SK-N-MC (cell line): ENCODE measurements around the gene ARID1B.

Experiments
- EZH2 ChIP-seq: fragments of 200-600 bp; sonication (generic); IDR thresholded peaks from one replicate; pipeline ENCODE4 v1.6.1; 2017; ENCODE audit warnings: antibody characterized with exemption
- POLR2AphosphoS5 ChIP-seq: IDR thresholded peaks from 2 replicates; pipeline ENCODE4 v1.6.1; 2012; ENCODE audit warnings: mild to moderate bottlenecking, low read depth, low read length, borderline replicate concordance

DNA sequence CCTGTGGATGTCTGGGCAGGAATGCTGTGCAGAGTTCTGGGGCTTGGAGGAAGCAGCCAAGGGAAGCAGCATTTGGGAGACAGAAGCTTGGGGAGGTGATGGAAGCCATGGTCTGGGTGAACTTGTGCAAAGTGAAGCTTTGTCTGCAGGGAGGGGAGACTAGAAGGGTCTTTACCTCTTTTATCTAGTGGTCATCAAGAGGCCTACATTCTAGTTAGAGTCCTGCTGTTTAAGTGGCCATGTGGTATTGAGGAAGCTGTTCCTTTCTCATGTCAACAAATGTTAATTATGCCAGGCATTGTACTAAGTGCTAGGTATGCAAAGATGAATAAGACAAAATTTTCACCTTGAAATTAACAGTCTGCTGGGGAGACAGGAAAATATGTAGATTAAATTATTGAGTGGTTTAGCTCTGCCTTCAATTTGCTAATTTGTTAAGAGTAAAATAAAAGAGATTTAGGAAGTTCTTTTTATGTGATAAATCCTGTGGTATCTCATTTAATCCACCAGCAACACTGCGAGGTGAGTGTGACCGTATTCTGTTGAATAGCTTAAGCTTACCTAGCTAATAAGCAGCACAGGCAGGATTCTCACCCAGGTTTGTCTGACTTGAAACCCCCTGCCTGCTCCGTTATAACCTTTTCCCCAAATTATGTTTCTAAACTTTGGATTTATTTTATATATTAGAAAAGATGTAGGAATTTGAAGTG lies 43.1 kb downstream of the ARID1B start:
- TF ChIP-seq POLR2AphosphoS5 (no peak), EZH2 (no peak)
